HG02938 (cell line): ENCODE measurements around the gene ZNF213.
"Not testable (repeated sequence)": the region's sequence is repeated elsewhere in the genome, so short reads cannot be mapped to it uniquely, and the experiment has no call there.

ENCODE experiments used
- ATAC-seq: cut with Tn5 transposase; IDR thresholded peaks from one replicate; pipeline ENCODE4 v1.9.1; 2021; ENCODE audit warnings: mild to moderate bottlenecking, moderate library complexity; ENCODE audit not compliant: unreplicated experiment

Gene ZNF213

DNA sequence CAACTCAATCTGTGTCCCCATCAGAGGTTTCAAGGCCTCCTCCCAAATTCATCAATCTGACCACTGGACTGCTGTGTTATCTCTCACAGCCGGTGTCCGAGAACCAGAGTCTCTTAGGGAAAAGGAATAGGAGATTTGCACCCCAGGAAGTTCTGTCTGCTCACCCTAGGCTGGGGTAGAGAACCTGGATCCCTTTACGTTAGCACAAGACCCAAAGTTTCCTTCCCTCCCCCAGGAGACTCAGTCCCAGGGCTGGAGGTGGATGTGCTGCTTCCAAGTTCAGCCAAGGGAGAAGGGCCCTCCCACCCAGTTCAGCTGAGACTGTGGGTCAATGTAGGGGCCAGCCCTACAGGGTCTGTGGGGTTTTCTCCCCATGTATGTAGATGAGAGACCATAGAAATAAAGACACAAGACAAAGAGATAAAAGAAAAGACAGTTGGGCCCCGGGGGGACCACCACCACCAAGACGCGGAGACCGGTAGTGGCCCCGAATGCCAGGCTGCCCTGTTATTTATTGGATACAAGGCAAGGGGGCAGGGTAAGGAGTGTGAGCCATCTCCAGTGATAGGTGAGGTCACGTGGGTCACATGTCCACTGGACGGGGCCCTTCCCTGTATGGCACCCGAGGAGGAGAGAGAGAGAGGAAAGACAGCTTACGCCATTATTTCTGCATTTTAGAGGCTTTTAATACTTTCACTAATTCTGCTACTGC lies 30.4 kb downstream of the ZNF213 start:
- no peak for ATAC-seq

GRCh38 chr16:3166505-3166886 lies 31.7 kb downstream of the ZNF213 start:
- no peak for ATAC-seq

DNA sequence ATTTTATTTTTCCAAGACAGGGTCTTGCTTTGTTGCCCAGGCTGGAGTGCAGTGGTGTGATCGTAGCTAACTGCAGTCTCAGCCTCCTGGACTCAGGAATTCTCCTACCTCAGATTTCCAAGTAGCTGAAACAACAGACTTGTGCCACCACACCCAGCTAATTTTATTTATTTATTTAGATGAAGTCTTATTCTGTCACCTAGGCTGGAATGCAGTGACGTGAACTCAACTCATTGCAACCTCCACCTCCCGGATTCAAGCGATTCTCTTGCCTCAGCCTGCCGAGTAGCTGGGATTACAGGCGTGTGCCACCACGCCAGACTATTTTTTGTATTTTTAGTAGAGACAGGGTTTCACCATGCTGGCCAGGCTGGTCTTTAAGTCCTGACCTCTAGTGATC lies 33.9 kb downstream of the ZNF213 start:
- not testable (repeated sequence) for ATAC-seq

GRCh38 chr16:3170440-3171180 lies 35.8 kb downstream of the ZNF213 start:
- ATAC-seq = no peak

- ATAC-seq = no peak
Observed at GRCh38 chr16:3171181-3171854, 36.5 kb downstream of the ZNF213 start.

GRCh38 chr16:3171855-3172593 lies 37.2 kb downstream of the ZNF213 start:
- ATAC-seq = no peak

- no peak for ATAC-seq
Observed at GRCh38 chr16:3173892-3174617, 39.2 kb downstream of the ZNF213 start.

- no peak for ATAC-seq
Observed at GRCh38 chr16:3174618-3175148, 39.9 kb downstream of the ZNF213 start.

- ATAC-seq = no peak
Observed at GRCh38 chr16:3175157-3176093, 40.6 kb downstream of the ZNF213 start.

DNA sequence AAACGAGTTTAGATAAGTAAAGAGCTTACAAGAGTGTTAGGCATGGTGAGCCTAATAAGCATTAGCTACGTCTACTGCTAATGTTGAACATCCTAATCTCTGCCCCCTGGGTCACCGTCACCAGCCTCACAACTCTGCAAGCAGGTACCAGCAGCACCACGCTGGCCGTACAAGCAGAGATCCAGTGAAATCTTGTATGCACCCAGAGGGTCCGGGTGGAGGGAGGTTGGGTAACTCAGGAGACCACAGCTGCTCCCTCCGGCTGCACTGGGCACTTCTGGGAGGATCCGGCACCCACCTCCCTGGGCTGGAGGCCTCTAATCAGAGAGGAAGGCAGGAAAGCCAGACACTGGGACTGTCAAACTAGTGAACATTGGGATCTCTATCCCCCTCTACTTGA lies 44.8 kb downstream of the ZNF213 start:
- ATAC-seq = no peak

DNA sequence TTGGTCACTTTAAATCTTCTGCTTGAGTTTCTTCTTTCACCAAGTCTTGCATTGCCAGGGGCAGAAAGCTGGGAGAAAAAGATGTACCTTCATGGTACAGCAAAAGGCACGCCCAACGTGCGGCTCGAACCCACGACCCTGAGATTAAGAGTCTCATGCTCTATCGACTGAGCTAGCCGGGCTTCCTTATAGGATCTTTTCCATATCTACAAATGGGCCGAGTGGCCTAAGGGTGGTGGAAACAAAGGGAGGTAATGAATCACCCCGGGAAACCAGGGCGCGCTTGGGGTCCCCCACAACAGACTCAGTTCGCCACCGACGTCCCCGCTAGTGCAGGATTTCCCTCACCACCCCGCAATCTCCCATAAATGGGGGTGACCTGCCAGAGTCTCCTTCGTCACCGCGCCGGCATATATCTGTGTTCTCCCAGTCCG lies 45.6 kb downstream of the ZNF213 start:
- ATAC-seq = no peak

DNA sequence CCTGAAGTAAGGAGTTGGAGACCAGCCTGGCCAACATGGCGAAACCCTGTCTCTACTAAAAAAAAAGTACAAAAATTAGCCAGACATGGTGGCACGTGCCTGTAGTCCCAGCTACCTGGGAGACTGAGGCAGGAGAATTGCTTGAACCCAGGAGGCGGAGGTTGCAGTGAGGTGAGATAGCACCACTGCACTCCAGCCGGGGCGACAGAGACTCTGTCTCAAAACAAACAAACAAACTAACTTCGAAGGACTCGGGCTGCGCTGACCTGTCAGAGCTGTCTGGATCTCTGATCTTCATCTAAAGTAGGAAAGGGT lies 47.4 kb downstream of the ZNF213 start:
- not testable (repeated sequence) for ATAC-seq

- ATAC-seq = no peak
Observed at GRCh38 chr16:3182608-3183444, 48.0 kb downstream of the ZNF213 start.

DNA sequence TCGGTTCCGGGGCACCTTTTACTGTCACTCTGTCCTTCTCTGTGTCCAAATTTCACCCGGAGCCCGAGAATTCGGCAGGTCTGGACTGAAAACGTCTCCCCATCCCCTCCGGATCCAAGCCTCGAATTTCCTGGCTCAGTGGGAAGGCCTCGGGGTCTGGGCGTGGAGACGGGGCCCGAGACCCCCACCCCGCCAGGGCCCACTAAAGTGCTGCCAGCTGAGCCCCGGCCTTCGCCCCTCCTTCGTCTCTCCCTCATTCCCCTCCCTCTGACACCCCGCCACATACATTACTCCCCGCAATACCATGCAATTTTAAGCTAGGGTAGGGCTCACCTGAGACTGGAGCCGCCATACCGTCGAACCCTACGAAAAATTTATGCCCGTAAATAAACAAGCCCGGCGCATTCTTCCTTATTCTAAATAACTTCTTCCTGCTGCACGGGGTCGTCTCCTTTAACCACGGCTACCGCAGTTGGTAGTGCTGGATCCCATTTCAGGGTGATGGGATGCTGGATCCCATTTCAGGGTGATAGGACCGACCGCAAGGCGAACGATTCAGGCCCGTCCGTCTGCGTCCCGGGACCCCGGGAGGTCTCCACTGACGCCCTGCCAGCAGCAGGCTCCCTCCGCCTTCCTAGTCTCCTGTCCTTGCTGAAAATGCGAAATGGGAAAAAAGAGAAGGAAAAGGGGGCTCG lies 48.8 kb downstream of the ZNF213 start:
- ATAC-seq = no peak

DNA sequence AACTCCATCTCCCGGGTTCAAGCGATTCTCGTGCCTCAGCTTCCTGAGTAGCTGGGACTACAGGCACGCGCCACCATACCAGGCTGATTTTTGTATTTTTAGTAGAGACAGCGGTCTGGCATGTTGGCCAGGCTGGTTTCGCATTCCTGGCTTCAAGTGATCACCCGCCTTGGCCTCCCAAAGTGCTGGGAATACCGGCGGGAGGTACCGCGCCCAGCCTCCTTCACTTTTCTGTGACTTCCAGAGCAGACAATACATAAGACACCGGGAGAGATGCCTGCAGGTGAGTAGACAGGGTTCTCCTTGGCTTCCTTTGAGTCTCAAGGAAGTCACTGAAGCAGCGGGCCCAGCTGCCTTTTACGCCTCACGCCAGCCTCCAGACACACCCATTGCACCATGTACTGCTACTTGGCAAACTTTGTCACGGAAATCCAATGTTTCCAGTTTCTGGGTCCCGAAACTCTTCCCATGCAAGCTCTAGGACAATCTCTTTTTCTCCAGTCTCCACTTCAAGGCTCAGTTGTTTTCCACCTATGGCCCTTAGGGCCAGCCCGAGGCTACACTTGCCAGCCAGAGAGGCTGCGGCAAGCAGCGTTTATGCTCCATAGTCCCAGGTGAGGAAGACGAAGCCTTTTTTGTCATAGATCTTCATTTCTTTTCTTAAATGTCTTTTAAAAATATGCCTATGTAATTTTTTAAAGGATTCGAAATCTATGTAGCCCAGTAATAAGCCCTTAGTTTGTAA lies 52.3 kb downstream of the ZNF213 start:
- ATAC-seq = no peak

DNA sequence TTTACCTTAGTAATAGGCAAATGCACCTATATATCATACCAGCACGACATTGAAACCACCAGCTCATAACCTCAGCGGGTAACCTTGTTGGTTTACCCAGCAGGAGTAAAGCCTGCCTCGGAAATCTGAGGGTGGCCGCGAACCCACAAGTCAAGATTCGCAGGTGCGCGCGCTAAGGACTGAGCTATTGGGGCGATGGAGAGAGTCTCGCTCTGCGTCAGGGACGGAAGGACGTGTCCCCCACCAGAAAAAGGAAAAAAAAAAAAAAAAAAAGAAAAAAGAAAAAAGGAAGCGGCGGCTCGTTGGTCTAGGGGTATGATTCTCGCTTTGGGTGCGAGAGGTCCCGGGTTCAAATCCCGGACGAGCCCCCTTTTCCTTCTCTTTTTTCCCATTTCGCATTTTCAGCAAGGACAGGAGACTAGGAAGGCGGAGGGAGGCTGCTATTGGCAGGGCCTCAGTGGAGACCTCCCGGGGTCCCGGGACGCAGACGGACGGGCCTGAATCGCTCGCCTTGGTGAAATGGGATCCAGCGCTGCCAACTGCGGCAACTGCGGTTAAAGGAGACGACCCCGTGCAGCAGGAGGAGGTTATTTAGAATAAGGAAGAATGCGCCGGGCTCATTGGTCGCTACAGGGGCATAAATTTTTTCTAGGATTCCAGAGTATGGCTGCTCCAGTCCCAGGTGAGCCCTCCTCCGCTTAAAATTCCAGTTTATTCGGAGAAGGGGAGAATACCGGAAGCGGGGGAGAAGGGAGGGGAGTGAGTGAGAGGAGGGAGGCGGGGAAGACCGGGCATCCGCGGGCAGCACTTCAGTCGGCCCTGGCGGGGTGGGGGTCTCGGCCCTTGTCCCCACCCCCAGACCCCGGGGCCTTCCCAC lies 53.2 kb downstream of the ZNF213 start, which contains the start of gene OR1F1:
TSS of gene OR1F1 (plus strand) at position 407 of the 877 bp plus-strand sequence.
- ATAC-seq = no peak
